GM12891 (cell line): ENCODE measurements around the gene KLK15.

Experiments used
- POLR2AphosphoS5 ChIP-seq: IDR thresholded peaks from 2 replicates; pipeline ENCODE4 v1.6.1; 2011; ENCODE audit warnings: low read depth, low read length, control low read depth
- TAF1 ChIP-seq: IDR thresholded peaks from 2 replicates; pipeline ENCODE4 v1.6.1; 2011; ENCODE audit warnings: low read depth, low read length, control low read depth

- TF ChIP-seq POLR2AphosphoS5 (peak; percentile 17), TAF1 (no peak)
Observed at GRCh38 chr19:50795664-50796073, 37.7 kb downstream of the KLK15 start.
